Measurements from ENCODE around the gene TPCN2. TPM values are rescaled to one million over a fixed set of nuclear protein-coding genes. Genes with fewer than 3 reads are reported as not detected.
A peak's percentile ranks its signal among the peaks of the same experiment; 100 is the strongest.

The TPCN2 gene
- total and polyA plus RNA-seq, 12 donors: 3.4 to 19.2 (median 7.8) TPM

DNA sequence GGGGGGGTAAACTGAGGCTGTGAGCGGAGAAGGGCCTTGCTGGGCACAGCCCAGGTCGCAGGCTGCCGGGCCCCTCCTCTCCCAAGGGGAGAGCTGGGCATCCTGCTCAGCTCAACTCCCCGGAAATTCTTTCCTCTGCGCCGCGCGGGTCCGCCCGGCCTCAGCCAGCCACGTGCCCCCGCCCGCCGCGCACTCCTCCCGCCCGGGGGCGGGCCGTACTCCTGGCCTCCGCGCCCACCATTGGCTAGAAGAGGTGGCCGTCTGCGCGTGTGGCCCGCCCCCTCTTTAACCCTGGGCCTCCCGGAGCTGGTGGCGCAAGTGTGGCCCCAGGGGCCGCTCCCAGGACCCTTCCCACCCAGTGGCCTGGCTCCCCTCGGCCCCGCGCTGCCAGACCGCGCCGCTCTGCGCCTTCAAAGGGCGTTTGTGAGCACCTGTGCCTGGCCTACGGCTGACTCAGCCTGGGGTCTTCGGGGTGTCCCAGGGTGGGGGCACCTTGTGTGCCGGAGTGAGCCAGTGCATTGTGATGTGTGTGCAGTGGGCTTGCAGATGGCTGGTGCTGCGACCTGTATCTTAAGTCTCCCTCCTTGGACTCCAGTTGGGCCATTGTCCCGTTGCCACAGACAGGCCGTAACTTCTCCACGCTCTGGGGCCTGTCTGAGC lies 37.6 kb upstream of the TPCN2 start:
- DNase-seq: peak; percentile 58 to 77
- Histone ChIP-seq H3K4me3 (peak overlapping the region; percentile 12 to 55 (median 51)), H3K27ac (peak overlapping the region in 9 of 10 donors; percentile 40 to 86 (median 72)), H3K9me3 (no peaks in the 10 kb centered on the region), H3K4me1 (peaks cover 5 to 69% (median 45%) of the 10 kb centered on the region in 9 donors), H3K36me3 (no peaks in the 10 kb centered on the region), H3K27me3 (peaks cover 0 to 54% (median 35%) of the 10 kb centered on the region in 7 donors)
- intact Hi-C loops (cut with DNase I): no loop called here
- TF ChIP-seq, protein P1, sequence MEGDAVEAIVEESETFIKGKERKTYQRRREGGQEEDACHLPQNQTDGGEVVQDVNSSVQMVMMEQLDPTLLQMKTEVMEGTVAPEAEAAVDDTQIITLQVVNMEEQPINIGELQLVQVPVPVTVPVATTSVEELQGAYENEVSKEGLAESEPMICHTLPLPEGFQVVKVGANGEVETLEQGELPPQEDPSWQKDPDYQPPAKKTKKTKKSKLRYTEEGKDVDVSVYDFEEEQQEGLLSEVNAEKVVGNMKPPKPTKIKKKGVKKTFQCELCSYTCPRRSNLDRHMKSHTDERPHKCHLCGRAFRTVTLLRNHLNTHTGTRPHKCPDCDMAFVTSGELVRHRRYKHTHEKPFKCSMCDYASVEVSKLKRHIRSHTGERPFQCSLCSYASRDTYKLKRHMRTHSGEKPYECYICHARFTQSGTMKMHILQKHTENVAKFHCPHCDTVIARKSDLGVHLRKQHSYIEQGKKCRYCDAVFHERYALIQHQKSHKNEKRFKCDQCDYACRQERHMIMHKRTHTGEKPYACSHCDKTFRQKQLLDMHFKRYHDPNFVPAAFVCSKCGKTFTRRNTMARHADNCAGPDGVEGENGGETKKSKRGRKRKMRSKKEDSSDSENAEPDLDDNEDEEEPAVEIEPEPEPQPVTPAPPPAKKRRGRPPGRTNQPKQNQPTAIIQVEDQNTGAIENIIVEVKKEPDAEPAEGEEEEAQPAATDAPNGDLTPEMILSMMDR (IDR thresholded peaks at IDR 0.05): no peak
- 15% methylated on average over 42 to 43 of the region's 43 CpGs for WGBS, 2 donors
- ATAC-seq: peak; percentile 23 to 70 (median 62)

DNA sequence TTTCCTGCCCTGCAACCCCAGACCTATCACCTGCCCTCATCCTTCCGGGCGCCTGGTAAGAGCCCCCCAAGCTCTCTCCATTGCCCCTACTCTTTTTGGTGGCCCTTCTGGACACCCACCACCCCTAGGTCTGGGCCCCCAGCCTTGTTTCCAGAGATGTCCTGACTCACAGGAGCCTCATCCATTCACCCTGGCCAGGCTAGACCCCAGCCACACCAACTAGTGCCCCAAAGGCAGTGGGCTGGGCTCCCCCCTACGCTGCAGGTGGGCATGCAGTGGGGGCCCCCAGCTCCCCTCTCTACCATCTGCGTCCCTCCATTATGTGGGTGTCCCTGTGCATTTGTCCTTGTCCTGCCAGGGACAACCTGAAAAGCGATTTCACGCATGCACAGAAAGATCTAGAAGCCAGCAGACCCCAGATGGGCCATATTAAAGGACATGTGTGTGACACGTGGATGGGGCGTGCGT lies 37.1 kb upstream of the TPCN2 start:
- intact Hi-C loops (cut with DNase I): no loop called here
- WGBS, 2 donors: 76 to 79% methylated on average over 9 of the region's 9 CpGs

DNA sequence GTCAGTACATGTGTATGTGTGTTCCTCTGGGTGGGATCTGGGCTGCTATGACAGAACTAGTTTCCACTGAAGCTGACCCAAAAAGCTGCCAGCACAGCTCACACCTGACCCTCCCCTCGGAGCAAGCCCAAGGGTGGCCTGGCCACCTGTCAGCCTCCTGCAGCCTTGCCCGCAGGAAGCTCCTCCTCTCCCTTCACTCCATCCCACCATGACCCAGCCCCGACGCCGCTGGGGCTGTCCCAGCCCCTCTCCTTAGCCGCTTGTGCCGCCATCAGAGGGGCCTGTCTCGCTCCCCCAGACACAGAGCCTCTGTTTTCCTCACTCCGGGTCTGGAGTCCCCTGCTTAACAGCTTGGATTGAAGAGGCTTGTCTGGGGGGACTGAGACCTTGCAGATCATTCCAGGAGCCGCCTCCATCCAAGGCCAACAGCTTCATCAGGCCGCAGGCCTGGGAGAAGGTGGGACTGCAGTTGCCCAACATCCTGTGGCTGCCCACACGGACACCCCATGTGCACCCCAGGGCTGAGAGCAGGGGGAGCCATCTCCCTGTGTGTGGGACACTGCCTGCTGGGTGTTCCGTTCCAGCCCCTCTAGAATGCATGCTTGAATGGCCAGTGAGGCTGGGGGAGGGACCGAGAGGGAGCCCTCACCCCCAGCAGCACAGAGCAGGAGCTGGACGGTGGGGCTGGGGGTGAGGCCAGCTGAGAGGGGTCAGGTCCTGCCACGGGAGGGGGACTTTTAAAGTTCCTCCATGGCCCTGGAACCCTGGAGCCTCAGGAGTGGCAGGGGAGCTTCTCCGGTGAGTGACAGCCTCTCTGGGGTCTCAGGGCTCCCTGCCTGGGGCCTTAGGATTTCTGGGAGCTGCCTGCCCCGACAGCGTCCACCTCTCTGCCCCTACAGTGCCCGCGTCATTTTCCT lies 36.4 kb upstream of the TPCN2 start:
- intact Hi-C loops (cut with DNase I): no loop called here

More for the DNA sequence above, 37.1 kb upstream of the TPCN2 start:
- Histone ChIP-seq H3K27ac (peak overlapping the region in 9 of 10 donors; percentile 35 to 86 (median 78)), H3K4me3 (peak overlapping the region in 9 of 10 donors; percentile 33 to 55 (median 53)), H3K4me1 (peaks cover 5 to 69% (median 45%) of the 10 kb centered on the region in 9 donors), H3K36me3 (no peaks in the 10 kb centered on the region), H3K27me3 (peaks cover 0 to 54% (median 35%) of the 10 kb centered on the region in 7 donors), H3K9me3 (no peaks in the 10 kb centered on the region)
- ATAC-seq (no peak), DNase-seq (no peak)
- TF ChIP-seq, protein P1 (IDR thresholded peaks at IDR 0.05): no peak

More for the DNA sequence above, 36.4 kb upstream of the TPCN2 start:
- 54 to 60% methylated on average over 19 to 21 of the region's 21 CpGs for WGBS, 2 donors
- TF ChIP-seq, protein P1 (IDR thresholded peaks at IDR 0.05): no peak
- peak overlapping the region; percentile 35 to 86 (median 78) for H3K27ac ChIP-seq
- peaks cover 5 to 69% (median 45%) of the 10 kb centered on the region in 9 donors for H3K4me1 ChIP-seq
- H3K27me3 ChIP-seq: peaks cover 0 to 54% (median 35%) of the 10 kb centered on the region in 7 donors
- no peaks in the 10 kb centered on the region for H3K9me3 ChIP-seq
- no peaks in the 10 kb centered on the region for H3K36me3 ChIP-seq
- DNase-seq: no peak
- no peak for ATAC-seq
- H3K4me3 ChIP-seq: peak overlapping the region; percentile 10 to 55 (median 51)

Data from heart right ventricle (tissue), 16 donors.